GM18502 (cell line): ENCODE data around the gene MDFIC.

Experiments used
- ATAC-seq: cut with Tn5 transposase; IDR thresholded peaks from one replicate; pipeline ENCODE4 v1.9.1; 2021; ENCODE audit warnings: mild to moderate bottlenecking; ENCODE audit not compliant: unreplicated experiment, poor library complexity

Gene MDFIC

DNA sequence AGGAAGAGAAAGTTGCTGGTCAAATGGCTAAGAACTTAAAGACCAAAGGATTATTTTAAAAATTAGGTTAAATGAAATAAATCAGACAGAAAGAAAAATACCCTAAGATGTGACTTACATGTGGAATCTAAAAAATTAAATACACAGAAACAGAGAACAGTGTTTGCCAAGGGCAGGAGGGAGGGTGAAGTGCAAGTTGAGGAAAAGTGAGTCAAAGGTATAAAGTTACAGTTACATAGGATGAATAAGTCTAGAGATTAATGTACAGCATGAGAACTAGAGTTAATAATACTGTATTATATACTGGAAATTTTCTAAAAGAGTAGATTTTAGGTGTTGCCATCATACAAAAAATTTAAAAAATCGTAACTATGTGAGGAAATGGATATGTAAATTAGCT is 146.3 kb downstream of the MDFIC start:
- no peak for ATAC-seq
